GM10266 (cell line): Measurements from ENCODE around the gene PPM1L.
A peak's percentile ranks its signal among the peaks of the same experiment; 100 is the strongest.

Experiments
- DNase-seq: peaks from one replicate; pipeline ENCODE4 v3.0.0; 2012; ENCODE audit errors: extremely low spot score
- CTCF ChIP-seq: IDR thresholded peaks from 2 replicates; pipeline ENCODE4 v1.5.1; 2012; ENCODE audit warnings: mild to moderate bottlenecking, low read depth; ENCODE audit not compliant: control insufficient read depth, insufficient read depth; ENCODE audit errors: missing control alignments

PPM1L gene

GRCh38 chr3:161069511-161070251 lies 313.6 kb downstream of the PPM1L start:
- TF ChIP-seq CTCF, result no peak
- DNase-seq, result peak; percentile 47

- no peak for DNase-seq
- no peak for TF ChIP-seq CTCF
Observed at GRCh38 chr3:161070252-161070930, 314.4 kb downstream of the PPM1L start.

- no peak for TF ChIP-seq CTCF
Observed at GRCh38 chr3:161070980-161071663, 315.1 kb downstream of the PPM1L start.

GRCh38 chr3:161072211-161072621 lies 316.2 kb downstream of the PPM1L start:
- no peak for DNase-seq
- TF ChIP-seq CTCF, result no peak

More at GRCh38 chr3:161070980-161071663, 315.1 kb downstream of the PPM1L start:
- no peak for DNase-seq

GRCh38 chr3:161072751-161073150 lies 316.7 kb downstream of the PPM1L start:
- DNase-seq, result no peak

GRCh38 chr3:161073181-161073580 lies 317.1 kb downstream of the PPM1L start:
- no peak for TF ChIP-seq CTCF
- DNase-seq, result no peak

More at GRCh38 chr3:161072751-161073150, 316.7 kb downstream of the PPM1L start:
- no peak for TF ChIP-seq CTCF
